Left colon (tissue), 2 donors: ENCODE measurements around the gene SMG7. TPM values are rescaled to one million over a fixed set of nuclear protein-coding genes. Genes with fewer than 3 reads are reported as not detected.
A peak's percentile ranks its signal among the peaks of the same experiment; 100 is the strongest.

Experiments
- ATAC-seq: fragments of 200-7000 bp; cut with Tn5 transposase; one replicate; pipeline ENCODE4 v1.9.1; 2020; ENCODE audit warnings: mild to moderate bottlenecking, moderate library complexity
- DNase-seq, 2 donors: peaks; one replicate each; pipeline ENCODE4 v3.0.0-alpha.2; 2020
- intact Hi-C, 2 donors: fragments of 100-400 bp; cut with DNase I in 1 of 2; cut with micrococcal nuclease in 1 of 2; formaldehyde crosslinking; loops; one replicate each; pipeline versions ENCODE4 v1.11.2 to v1.14.0; 2022; cut with DNase I, micrococcal nuclease
- total RNA-seq, 2 donors: library from RNA; stranded (reverse); fragmentation: NEBNext Ultra II Directional; extraction: Animal tissue kit (Norgen Biotek cat#: 25700); gene quantifications; one replicate each; pipeline ENCODE4 v1.2.1, GENCODE V29; 2021
- donor health status: DM: no; HTN: no; CAD: no.
- donor health status: DM: yes; HTN: yes; CAD: no.

The SMG7 gene
- total RNA-seq, 2 donors from 2014 or later: 53.4 to 56.3 TPM

GRCh38 chr1:183495420-183495819 lies 23.1 kb downstream of the SMG7 start:
- no peak for DNase-seq
- intact Hi-C loops: no loop called here
- no peak for ATAC-seq

GRCh38 chr1:183497218-183497617 lies 24.9 kb downstream of the SMG7 start:
- ATAC-seq (no peak), DNase-seq (no peak)
- intact Hi-C loops: no loop called here

GRCh38 chr1:183498342-183498991 lies 26.2 kb downstream of the SMG7 start:
- DNase-seq (no peak), ATAC-seq (no peak)
- intact Hi-C loops: no loop called here

- peak; percentile 55 for ATAC-seq
- intact Hi-C loops: no loop called here
- no peak for DNase-seq
Observed at GRCh38 chr1:183505454-183506089, 33.3 kb downstream of the SMG7 start.

GRCh38 chr1:183506561-183506960 lies 34.3 kb downstream of the SMG7 start:
- no peak for DNase-seq
- no peak for ATAC-seq
- intact Hi-C loops: no loop called here

GRCh38 chr1:183508694-183509093 lies 36.4 kb downstream of the SMG7 start:
- no peak for DNase-seq
- ATAC-seq: no peak
- intact Hi-C loops: no loop called here

GRCh38 chr1:183512450-183512849 lies 40.2 kb downstream of the SMG7 start:
- no peak for ATAC-seq
- intact Hi-C loops: no loop called here

GRCh38 chr1:183514235-183514634 lies 41.9 kb downstream of the SMG7 start:
- DNase-seq (no peak), ATAC-seq (no peak)
- intact Hi-C loops: no loop called here

More at GRCh38 chr1:183512450-183512849, 40.2 kb downstream of the SMG7 start:
- DNase-seq: no peak

- ATAC-seq (peak; percentile 64), DNase-seq (no peak)
- intact Hi-C loops: no loop called here
Observed at GRCh38 chr1:183515002-183515689, 42.8 kb downstream of the SMG7 start.

- DNase-seq (no peak), ATAC-seq (peak; percentile 89)
Observed at GRCh38 chr1:183516725-183517124, 44.4 kb downstream of the SMG7 start.

GRCh38 chr1:183517401-183517800 lies 45.1 kb downstream of the SMG7 start:
- DNase-seq (no peak), ATAC-seq (peak; percentile 54)
- intact Hi-C loops: no loop called here

More at GRCh38 chr1:183516725-183517124, 44.4 kb downstream of the SMG7 start:
- intact Hi-C loops: no loop called here

GRCh38 chr1:183520379-183520778 lies 48.1 kb downstream of the SMG7 start:
- no peak for DNase-seq
- ATAC-seq: no peak
- intact Hi-C loops: no loop called here

GRCh38 chr1:183522104-183522503 lies 49.8 kb downstream of the SMG7 start:
- DNase-seq (no peak), ATAC-seq (peak; percentile 74)
- intact Hi-C loops: no loop called here

- no peak for ATAC-seq
- DNase-seq: no peak
- intact Hi-C loops: no loop called here
Observed at GRCh38 chr1:183528577-183528976, 56.3 kb downstream of the SMG7 start.

GRCh38 chr1:183533617-183534174 lies 61.4 kb downstream of the SMG7 start:
- DNase-seq: no peak
- intact Hi-C loops: no loop called here
- ATAC-seq: no peak

- DNase-seq: no peak
- intact Hi-C loops: no loop called here
- no peak for ATAC-seq
Observed at GRCh38 chr1:183537405-183537804, 65.1 kb downstream of the SMG7 start.

- DNase-seq (no peak), ATAC-seq (peak; percentile 98)
- intact Hi-C loops: no loop called here
Observed at GRCh38 chr1:183543619-183544204, 71.4 kb downstream of the SMG7 start.

GRCh38 chr1:183544598-183545297 lies 72.4 kb downstream of the SMG7 start:
- intact Hi-C loops: no loop called here
- DNase-seq: no peak
- peak; percentile 14 for ATAC-seq

GRCh38 chr1:183546427-183546826 lies 74.1 kb downstream of the SMG7 start:
- ATAC-seq: no peak
- intact Hi-C loops: no loop called here
- DNase-seq: no peak
